ENCODE data around the gene WHRN. TPM values are rescaled to one million over a fixed set of nuclear protein-coding genes. Genes with fewer than 3 reads are reported as not detected.

WHRN gene
- total and polyA plus RNA-seq, 9 of the 15 experiments (the other 6 are each of a cell fraction or from before 2014, with no cell fraction given) = 0.31 to 14.1 (median 3.0) TPM

GRCh38 chr9:114493521-114494184 is 11.6 kb downstream of the WHRN start:
- FAIRE-seq (peak; percentile 75), ATAC-seq (peak; percentile 59), DNase-seq (ENCODE audit: extremely low read depth in 1 of 4, low spot score in 3 of 4) (peak in 2 of 4 experiments; percentile 34 to 62)
- ChIA-PET POLR2A (interaction anchor here (0.9 to 1.3 kb wide), 3 partner anchors 8 to 19 kb away, joined by 3 to 7 read pairs (median 3); no protein-coding TSS in a partner anchor), CTCF (ENCODE audit: low intra/inter-chr PET ratio) (no interaction called here)
- peaks cover 16 to 25% of the 10 kb centered on the region in 2 experiments; a peak in 4 of 5 replicates for H3K4me1 ChIP-seq (replicated peaks in 1 of 2; ENCODE audit: control insufficient read depth in 2 of 2, insufficient read depth in 2 of 2, low read length in 2 of 2)
- intact Hi-C loops (cut with micrococcal nuclease) = no loop called here
- no peaks in the 10 kb centered on the region for H3K9me3 ChIP-seq (replicated peaks; ENCODE audit: control insufficient read depth, insufficient read depth, low read depth, low read length)
- H3K9ac ChIP-seq (ENCODE audit: insufficient read depth in 1 of 2, low read depth in 2 of 2, low read length in 2 of 2) = peak overlapping the region; percentile 22 to 75; a peak in 3 of 4 replicates
- H3K9me1 ChIP-seq (ENCODE audit: control insufficient read depth, insufficient read depth, low read length) = no peaks in the 10 kb centered on the region
- H3K27ac ChIP-seq (ENCODE audit: extremely low read depth, low read depth, low read length) = peak overlapping the region; percentile 4; the same call in 2 of the 3 replicates
- peaks cover 7% of the 10 kb centered on the region for H3K36me3 ChIP-seq (ENCODE audit: control insufficient read depth, insufficient read depth, low read length)
- no peak overlapping the region for H3K4me3 ChIP-seq
- peaks cover 36% of the 10 kb centered on the region for H3K79me2 ChIP-seq (ENCODE audit: control insufficient read depth, insufficient read depth, low read length)
- in situ Hi-C loops (cut with MboI) = no loop called here
- H3K4me2 ChIP-seq (ENCODE audit: insufficient read depth, low read length) = peak overlapping the region; percentile 67
- H4K20me1 ChIP-seq (replicated peaks; ENCODE audit: control insufficient read depth, insufficient read depth, low read length) = no peaks in the 10 kb centered on the region
- WGBS (ENCODE audit: insufficient coverage, low coverage, missing lambda C conversion rate) = 13% methylated on average over 8 of the region's 8 CpGs
- H2AFZ ChIP-seq (ENCODE audit: low read depth, low read length) = peak overlapping the region; percentile 10; the same call in 1 of the 2 replicates
- H3K27me3 ChIP-seq (ENCODE audit: control insufficient read depth in 2 of 2, insufficient read depth in 2 of 2, low read length in 2 of 2) = no peaks in the 10 kb centered on the region
- no TSS peak for BruUV-seq (replicated peaks)
- TF ChIP-seq ZNF184 (CRISPR knock-in tag; IDR thresholded peaks at IDR 0.05) = no peak
- TF ChIP-seq DLX4 (CRISPR knock-in tag; IDR thresholded peaks at IDR 0.05) = no peak
- no peak for TF ChIP-seq IFI16 (CRISPR knock-in tag; IDR thresholded peaks at IDR 0.05)
- TF ChIP-seq HCFC1 (IDR thresholded peaks at IDR 0.05; ENCODE audit: low read depth, low read length) = no peak
- TF ChIP-seq PRMT5 (CRISPR knock-in tag; IDR thresholded peaks at IDR 0.05) = no peak
- no peak for TF ChIP-seq DIDO1 (tag; IDR thresholded peaks at IDR 0.05; ENCODE audit: low read depth)
- no peak for TF ChIP-seq ATF1 (CRISPR knock-in tag; IDR thresholded peaks at IDR 0.05)
- TF ChIP-seq ATF1 (tag; IDR thresholded peaks at IDR 0.05) = 0 out of 2 replicates have a peak, but pooled peaks have one; percentile 10
- no peak for TF ChIP-seq ZNF518B (CRISPR knock-in tag; IDR thresholded peaks at IDR 0.05)
- no peak for TF ChIP-seq EWSR1 (IDR thresholded peaks at IDR 0.05; ENCODE audit: borderline replicate concordance, low read depth, partially characterized antibody)
- TF ChIP-seq BCOR (IDR thresholded peaks at IDR 0.05) = peak; percentile 46
- TF ChIP-seq FOXK2 (conservative IDR thresholded peaks at IDR 0.05 in 1 of 2, IDR thresholded peaks at IDR 0.05 in 1 of 2; ENCODE audit: low read depth in 2 of 2) = no peak
- TF ChIP-seq STAG1 (CRISPR knock-in tag; IDR thresholded peaks at IDR 0.05; ENCODE audit: borderline replicate concordance) = no peak
- TF ChIP-seq ZNF23 (CRISPR knock-in tag; IDR thresholded peaks at IDR 0.05) = no peak
- TF ChIP-seq MLLT1 (IDR thresholded peaks at IDR 0.05) = no peak

All from K562 (cell line).